ENCODE measurements around the gene LCTL. TPM values are rescaled to one million over a fixed set of nuclear protein-coding genes. Genes with fewer than 3 reads are reported as not detected.
"Not testable (repeated sequence)": the region's sequence is repeated elsewhere in the genome, so short reads cannot be mapped to it uniquely, and the experiment has no call there.

Gene LCTL
- total RNA-seq, 1 donor from 2014 or later: not detected

DNA sequence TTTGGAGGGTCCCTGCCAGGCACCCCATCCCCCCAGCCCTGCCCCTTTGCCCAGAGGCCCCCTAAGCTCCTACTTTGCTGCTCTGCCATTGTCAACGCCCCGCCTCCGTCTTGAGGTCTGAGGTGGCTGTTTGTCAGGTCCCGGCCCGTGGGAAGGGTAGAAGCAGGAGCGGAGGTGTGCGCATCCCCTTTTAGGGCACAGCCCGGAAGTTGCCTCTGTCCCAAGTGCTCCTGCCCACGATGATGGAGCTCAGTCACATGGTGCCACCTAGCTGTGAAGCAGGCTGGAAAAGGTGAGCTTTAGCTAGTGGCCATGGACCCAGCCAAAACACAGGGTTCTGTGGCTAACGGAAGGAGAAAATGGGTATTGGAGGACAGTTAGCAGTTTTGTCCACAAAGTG lies 28.5 kb upstream of the LCTL start:
- no peak for DNase-seq (ENCODE audit: low read depth)
- no peak overlapping the region for H3K4me3 ChIP-seq (ENCODE audit: low read depth, low read length)
- no peaks in the 10 kb centered on the region for H3K27me3 ChIP-seq (ENCODE audit: control insufficient read depth, insufficient read depth, low read length)
- H3K36me3 ChIP-seq (ENCODE audit: control insufficient read depth, insufficient read depth, low read length): no peaks in the 10 kb centered on the region
- TF ChIP-seq, protein P1, sequence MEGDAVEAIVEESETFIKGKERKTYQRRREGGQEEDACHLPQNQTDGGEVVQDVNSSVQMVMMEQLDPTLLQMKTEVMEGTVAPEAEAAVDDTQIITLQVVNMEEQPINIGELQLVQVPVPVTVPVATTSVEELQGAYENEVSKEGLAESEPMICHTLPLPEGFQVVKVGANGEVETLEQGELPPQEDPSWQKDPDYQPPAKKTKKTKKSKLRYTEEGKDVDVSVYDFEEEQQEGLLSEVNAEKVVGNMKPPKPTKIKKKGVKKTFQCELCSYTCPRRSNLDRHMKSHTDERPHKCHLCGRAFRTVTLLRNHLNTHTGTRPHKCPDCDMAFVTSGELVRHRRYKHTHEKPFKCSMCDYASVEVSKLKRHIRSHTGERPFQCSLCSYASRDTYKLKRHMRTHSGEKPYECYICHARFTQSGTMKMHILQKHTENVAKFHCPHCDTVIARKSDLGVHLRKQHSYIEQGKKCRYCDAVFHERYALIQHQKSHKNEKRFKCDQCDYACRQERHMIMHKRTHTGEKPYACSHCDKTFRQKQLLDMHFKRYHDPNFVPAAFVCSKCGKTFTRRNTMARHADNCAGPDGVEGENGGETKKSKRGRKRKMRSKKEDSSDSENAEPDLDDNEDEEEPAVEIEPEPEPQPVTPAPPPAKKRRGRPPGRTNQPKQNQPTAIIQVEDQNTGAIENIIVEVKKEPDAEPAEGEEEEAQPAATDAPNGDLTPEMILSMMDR (IDR thresholded peaks at IDR 0.05; ENCODE audit: insufficient read depth, low read length, poor library complexity, severe bottlenecking): no peak

DNA sequence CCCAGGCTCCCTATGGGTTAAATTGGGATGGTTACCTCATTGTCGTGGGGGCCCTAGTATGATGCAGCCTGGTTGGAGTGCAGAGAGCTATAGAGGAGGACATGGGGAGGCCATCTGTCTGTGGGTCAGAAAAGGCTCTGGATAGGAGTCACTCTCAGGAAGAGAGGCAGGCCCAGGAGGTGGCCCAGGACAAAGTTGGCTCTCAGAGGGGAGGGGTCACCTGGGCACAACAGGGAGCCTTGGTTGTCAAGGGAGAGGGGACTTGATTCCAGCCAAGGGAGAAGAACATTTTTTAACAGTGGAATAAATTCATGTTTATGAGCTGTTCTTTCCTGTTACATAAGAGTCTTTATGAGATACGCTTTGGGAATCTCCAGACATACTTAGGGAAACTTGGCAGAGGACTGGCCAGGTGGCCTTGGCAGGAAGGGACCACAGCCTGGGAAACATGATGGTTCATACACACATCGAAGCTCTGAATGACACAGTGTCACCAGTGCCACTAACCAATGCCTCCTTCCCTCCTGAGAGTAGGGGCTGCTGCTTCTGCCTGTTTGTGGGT lies 27.5 kb upstream of the LCTL start:
- no peak for DNase-seq (ENCODE audit: low read depth)
- H3K36me3 ChIP-seq (ENCODE audit: control insufficient read depth, insufficient read depth, low read length): no peaks in the 10 kb centered on the region
- no peak overlapping the region for H3K4me3 ChIP-seq (ENCODE audit: low read depth, low read length)
- H3K27me3 ChIP-seq (ENCODE audit: control insufficient read depth, insufficient read depth, low read length): no peaks in the 10 kb centered on the region
- TF ChIP-seq, protein P1 (IDR thresholded peaks at IDR 0.05; ENCODE audit: insufficient read depth, low read length, poor library complexity, severe bottlenecking): no peak

DNA sequence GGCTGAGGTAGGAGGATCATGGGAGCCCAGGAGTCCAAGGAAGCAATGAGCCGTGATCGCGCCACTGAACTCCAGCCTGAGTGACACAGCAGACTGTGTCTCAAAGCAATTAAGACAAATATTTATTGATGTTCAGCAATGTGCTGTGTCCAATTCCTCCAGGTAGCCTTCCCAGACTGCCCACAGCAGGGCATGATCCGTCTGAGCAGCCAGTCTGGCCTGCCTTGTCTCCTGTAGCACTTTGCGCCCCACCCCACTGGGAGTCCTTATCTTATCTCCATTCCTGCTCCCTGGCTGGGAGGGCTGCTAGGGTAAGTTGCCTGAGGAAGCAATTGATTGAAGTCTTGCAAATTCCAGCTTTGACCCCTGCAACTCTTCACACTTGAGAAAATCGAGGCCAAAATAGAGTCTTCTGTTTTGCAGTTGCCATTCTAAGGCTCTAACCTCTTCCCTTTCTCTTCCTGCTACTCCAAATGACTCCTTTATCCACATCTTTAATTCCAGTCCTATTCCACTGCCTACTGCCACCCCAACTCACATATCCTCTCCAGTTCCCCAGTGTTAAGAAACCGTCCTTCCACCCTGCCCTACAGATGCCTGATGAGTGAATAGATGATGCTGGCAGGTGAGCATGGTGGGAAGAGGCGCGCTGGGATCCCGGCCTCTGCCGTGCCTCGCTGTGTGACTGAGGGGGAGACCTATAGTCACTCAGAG lies 26.9 kb upstream of the LCTL start:
- H3K4me3 ChIP-seq (ENCODE audit: low read depth, low read length): no peak overlapping the region
- TF ChIP-seq, protein P1 (IDR thresholded peaks at IDR 0.05; ENCODE audit: insufficient read depth, low read length, poor library complexity, severe bottlenecking): no peak

DNA sequence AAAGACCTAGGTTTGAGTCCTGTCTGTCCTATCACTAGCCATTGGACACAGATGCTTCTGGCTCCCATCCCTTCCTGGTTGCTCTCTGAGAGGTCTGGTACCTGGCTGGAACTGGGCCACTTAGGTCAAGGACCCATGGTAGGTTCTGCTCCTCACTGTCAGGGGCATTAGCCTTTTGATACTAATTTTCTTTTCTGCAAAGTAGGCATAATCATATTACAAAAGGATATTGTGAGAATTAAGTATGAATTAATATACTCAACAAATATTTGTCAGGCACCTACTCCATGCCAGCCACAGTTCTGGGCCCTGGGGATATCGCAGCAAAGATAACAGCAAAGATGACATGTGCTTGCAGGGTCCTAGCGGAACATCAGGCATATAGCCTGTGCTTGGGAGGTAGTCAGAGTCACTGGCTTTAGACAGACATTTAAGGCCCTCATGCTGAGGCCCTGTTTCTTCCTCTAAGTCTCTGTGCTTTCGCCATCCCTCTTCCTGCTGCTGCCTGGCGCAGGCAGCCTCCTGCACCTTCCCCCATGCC lies 25.6 kb upstream of the LCTL start:
- H3K4me3 ChIP-seq (ENCODE audit: low read depth, low read length): no peak overlapping the region
- no peaks in the 10 kb centered on the region for H3K36me3 ChIP-seq (ENCODE audit: control insufficient read depth, insufficient read depth, low read length)
- peaks cover 6% of the 10 kb centered on the region for H3K27me3 ChIP-seq (ENCODE audit: control insufficient read depth, insufficient read depth, low read length)
- TF ChIP-seq, protein P1 (IDR thresholded peaks at IDR 0.05; ENCODE audit: insufficient read depth, low read length, poor library complexity, severe bottlenecking): no peak
- no peak for DNase-seq (ENCODE audit: low read depth)

More for the DNA sequence above, 26.9 kb upstream of the LCTL start:
- Histone ChIP-seq H3K27me3 (ENCODE audit: control insufficient read depth, insufficient read depth, low read length) (peaks cover 3% of the 10 kb centered on the region), H3K36me3 (ENCODE audit: control insufficient read depth, insufficient read depth, low read length) (no peaks in the 10 kb centered on the region)
- no peak for DNase-seq (ENCODE audit: low read depth)

DNA sequence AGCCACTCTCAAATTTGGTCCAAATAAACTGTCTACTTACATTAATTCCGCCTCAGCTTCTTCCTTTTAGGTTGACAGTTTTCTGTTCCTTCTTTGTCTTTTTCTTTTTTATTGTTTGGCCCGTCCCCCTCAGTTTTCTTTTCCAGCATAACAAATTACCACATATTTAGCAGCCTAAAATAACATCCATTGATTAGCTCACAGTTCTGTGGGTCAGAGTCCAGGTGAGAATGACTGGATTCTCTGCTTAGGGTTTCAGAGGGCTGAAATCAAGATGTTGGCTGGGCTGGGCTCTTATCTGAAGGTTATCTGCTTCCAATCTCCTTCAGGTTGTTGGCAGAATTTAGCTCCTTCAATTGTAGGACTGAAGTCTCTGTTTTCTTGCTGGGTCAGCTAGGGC lies 24.6 kb upstream of the LCTL start:
- Histone ChIP-seq H3K36me3 (ENCODE audit: control insufficient read depth, insufficient read depth, low read length) (no peaks in the 10 kb centered on the region), H3K27me3 (ENCODE audit: control insufficient read depth, insufficient read depth, low read length) (peaks cover 7% of the 10 kb centered on the region), H3K4me3 (ENCODE audit: low read depth, low read length) (no peak overlapping the region)
- TF ChIP-seq, protein P1 (IDR thresholded peaks at IDR 0.05; ENCODE audit: insufficient read depth, low read length, poor library complexity, severe bottlenecking): no peak
- DNase-seq (ENCODE audit: low read depth): no peak

DNA sequence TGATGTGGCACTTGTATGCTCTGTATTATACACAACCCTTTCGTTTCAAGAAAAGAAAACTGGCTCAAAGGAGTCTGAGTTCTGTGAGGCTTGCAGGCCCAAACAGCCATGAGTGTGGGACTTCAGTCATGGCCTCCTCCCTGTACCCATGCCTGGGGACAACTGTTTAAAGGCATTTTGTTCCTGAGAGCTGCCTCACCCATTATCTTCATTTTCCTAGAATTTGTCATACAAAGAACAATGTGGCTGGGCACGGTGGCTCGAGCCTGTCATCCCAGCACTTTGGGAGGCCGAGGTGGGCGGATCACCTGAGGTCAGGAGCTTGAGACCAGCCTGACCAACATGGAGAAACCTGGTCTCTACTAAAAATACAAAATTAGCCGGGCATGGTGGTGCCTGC lies 23.6 kb upstream of the LCTL start:
- H3K4me3 ChIP-seq (ENCODE audit: low read depth, low read length); H3K36me3 ChIP-seq (ENCODE audit: control insufficient read depth, insufficient read depth, low read length); H3K27me3 ChIP-seq (ENCODE audit: control insufficient read depth, insufficient read depth, low read length); DNase-seq (ENCODE audit: low read depth): not testable (repeated sequence)

All from kidney epithelial cell (primary cell).